Natural killer cell (primary cell): ENCODE data around the gene POLR3K. TPM values are rescaled to one million over a fixed set of nuclear protein-coding genes. Genes with fewer than 3 reads are reported as not detected.

Source experiments
- ATAC-seq, 3 donors: fragments of 150-1000 bp in 2 of 3; fragments of 200-7000 bp in 1 of 3; cut with Tn5 transposase; 1 replicate in 1 of 3; 2 replicates in 2 of 3; pipeline ENCODE4 v1.10.0; 2021; ENCODE audit warnings: mild to moderate bottlenecking in 2 of 3, moderate library complexity in 2 of 3
- DNase-seq, 2 donors: peaks; one replicate each; pipeline versions ENCODE4 v3.0.0 to v3.0.0-alpha.2; 2013 to 2021; ENCODE audit warnings: mixed read lengths in 1 of 2
- H3K27ac ChIP-seq: one replicate; pipeline ENCODE4 v1.5.1; 2013; ENCODE audit warnings: mild to moderate bottlenecking, low read length
- H3K27me3 ChIP-seq: one replicate; pipeline ENCODE4 v1.6.1; 2013; ENCODE audit warnings: low read length; ENCODE audit not compliant: control insufficient read depth, insufficient read depth
- H3K36me3 ChIP-seq: one replicate; pipeline ENCODE4 v1.6.1; 2013; ENCODE audit warnings: low read length; ENCODE audit not compliant: control insufficient read depth, insufficient read depth
- H3K4me1 ChIP-seq: one replicate; pipeline ENCODE4 v1.6.1; 2013; ENCODE audit warnings: low read length; ENCODE audit not compliant: control insufficient read depth, insufficient read depth
- H3K4me3 ChIP-seq: one replicate; pipeline ENCODE4 v1.5.1; 2013; ENCODE audit warnings: low read length
- H3K9me3 ChIP-seq: one replicate; pipeline ENCODE4 v1.6.1; 2013; ENCODE audit warnings: low read length; ENCODE audit not compliant: control insufficient read depth, insufficient read depth
- H3K27ac Mint-ChIP-seq, 2 donors: one replicate each; pipeline ENCODE4 v1.8.0; 2022; ENCODE audit warnings: mild to moderate bottlenecking in 2 of 2, mixed read lengths in 2 of 2, moderate library complexity in 1 of 2
- H3K27me3 Mint-ChIP-seq, 2 donors: one replicate each; pipeline ENCODE4 v1.8.0; 2022; ENCODE audit warnings: low read depth in 2 of 2, mixed read lengths in 2 of 2
- H3K36me3 Mint-ChIP-seq: one replicate; pipeline ENCODE4 v1.8.0; 2022; ENCODE audit warnings: mixed read lengths
- H3K4me1 Mint-ChIP-seq, 2 donors: one replicate each; pipeline ENCODE4 v1.8.0; 2022; ENCODE audit warnings: mixed read lengths in 2 of 2
- H3K4me3 Mint-ChIP-seq: one replicate; pipeline ENCODE4 v1.8.0; 2022; ENCODE audit warnings: mild to moderate bottlenecking, moderate library complexity, mixed read lengths
- H3K9me3 Mint-ChIP-seq, 2 donors: one replicate each; pipeline ENCODE4 v1.8.0; 2022; ENCODE audit warnings: mixed read lengths in 2 of 2
- CTCF ChIP-seq: fragments of 200-600 bp; IDR thresholded peaks from one replicate; pipeline ENCODE4 v1.8.0; 2022; ENCODE audit warnings: antibody characterized with exemption
- WGBS: methylation state at CpG from one replicate; pipeline ENCODE4 v1.1.7; 2013; ENCODE audit warnings: missing lambda C conversion rate; ENCODE audit not compliant: insufficient coverage; 5-methylcytosine and 5-hydroxymethylcytosine counted together
- intact Hi-C: fragments of 100-400 bp; cut with micrococcal nuclease; formaldehyde crosslinking; loops from one replicate; pipeline ENCODE4 v1.14.2; 2022
- total RNA-seq, 4 donors: library from RNA; stranded (reverse); fragments of 120-200 nt in 1 of 4; gene quantifications; one replicate each; pipeline versions ENCODE4 v1.2.3 to v1.2.4, GENCODE V29; 2013 to 2022

The POLR3K gene
- total RNA-seq, 3 donors from 2014 or later (not counting 1 experiment from before 2014, with no cell fraction given), result 10.6 to 14.6 (median 11.3) TPM

- intact Hi-C loops, result no loop called here
- no peak for ATAC-seq
- 92% methylated on average over 27 of the region's 27 CpGs for WGBS
- TF ChIP-seq CTCF, result no peak
- H3K9me3 Mint-ChIP-seq, result no peaks in the 10 kb centered on the region
- Histone ChIP-seq H3K36me3 (no peaks in the 10 kb centered on the region), H3K9me3 (no peaks in the 10 kb centered on the region), H3K4me1 (peaks cover 10% of the 10 kb centered on the region), H3K27ac (no peak overlapping the region), H3K27me3 (peaks cover 8% of the 10 kb centered on the region), H3K4me3 (no peak overlapping the region)
- no peak overlapping the region for H3K4me3 Mint-ChIP-seq
- no peaks in the 10 kb centered on the region for H3K36me3 Mint-ChIP-seq
- no peak overlapping the region for H3K27ac Mint-ChIP-seq
- H3K4me1 Mint-ChIP-seq, result peaks cover 0 to 11% of the 10 kb centered on the region in 2 donors
- peaks cover 0 to 8% of the 10 kb centered on the region in 2 donors for H3K27me3 Mint-ChIP-seq
- no peak for DNase-seq
Observed at GRCh38 chr16:67884-68789, 14.7 kb upstream of the POLR3K start.

GRCh38 chr16:67183-67791, 13.9 kb upstream of the POLR3K start:
- H3K36me3 Mint-ChIP-seq, result no peaks in the 10 kb centered on the region
- intact Hi-C loops, result no loop called here
- WGBS, result 93% methylated on average over 10 of the region's 10 CpGs
- Histone ChIP-seq H3K27ac (no peak overlapping the region), H3K4me3 (no peak overlapping the region), H3K9me3 (no peaks in the 10 kb centered on the region), H3K27me3 (peaks cover 3% of the 10 kb centered on the region), H3K4me1 (peaks cover 4% of the 10 kb centered on the region), H3K36me3 (no peaks in the 10 kb centered on the region)
- TF ChIP-seq CTCF, result no peak
- peaks cover 0 to 4% of the 10 kb centered on the region in 2 donors for H3K27me3 Mint-ChIP-seq
- H3K27ac Mint-ChIP-seq, result no peak overlapping the region
- peaks cover 0 to 6% of the 10 kb centered on the region in 2 donors for H3K4me1 Mint-ChIP-seq
- H3K4me3 Mint-ChIP-seq, result no peak overlapping the region
- H3K9me3 Mint-ChIP-seq, result no peaks in the 10 kb centered on the region
- no peak for DNase-seq
- ATAC-seq, result no peak

- no peak for ATAC-seq
- WGBS, result 88% methylated on average over 13 of the region's 13 CpGs
- no peak overlapping the region for H3K27ac Mint-ChIP-seq
- no peak for DNase-seq
- H3K27me3 Mint-ChIP-seq, result peaks cover 0 to 4% of the 10 kb centered on the region in 2 donors
- Histone ChIP-seq H3K36me3 (no peaks in the 10 kb centered on the region), H3K4me3 (no peak overlapping the region), H3K9me3 (no peaks in the 10 kb centered on the region), H3K27me3 (peaks cover 2% of the 10 kb centered on the region), H3K4me1 (peaks cover 4% of the 10 kb centered on the region), H3K27ac (no peak overlapping the region)
- H3K36me3 Mint-ChIP-seq, result no peaks in the 10 kb centered on the region
- TF ChIP-seq CTCF, result no peak
- H3K9me3 Mint-ChIP-seq, result no peaks in the 10 kb centered on the region
- H3K4me3 Mint-ChIP-seq, result no peak overlapping the region
- intact Hi-C loops, result no loop called here
- peaks cover 0 to 6% of the 10 kb centered on the region in 2 donors for H3K4me1 Mint-ChIP-seq
Observed at GRCh38 chr16:66309-67182, 13.1 kb upstream of the POLR3K start.
